Measurements from ENCODE around the gene NMNAT3.

NMNAT3 gene

GRCh38 chr3:139537795-139538621, 139.8 kb downstream of the NMNAT3 start:
- DNase-seq = no peak

GRCh38 chr3:139537361-139537760, 140.4 kb downstream of the NMNAT3 start:
- DNase-seq = no peak

DNA sequence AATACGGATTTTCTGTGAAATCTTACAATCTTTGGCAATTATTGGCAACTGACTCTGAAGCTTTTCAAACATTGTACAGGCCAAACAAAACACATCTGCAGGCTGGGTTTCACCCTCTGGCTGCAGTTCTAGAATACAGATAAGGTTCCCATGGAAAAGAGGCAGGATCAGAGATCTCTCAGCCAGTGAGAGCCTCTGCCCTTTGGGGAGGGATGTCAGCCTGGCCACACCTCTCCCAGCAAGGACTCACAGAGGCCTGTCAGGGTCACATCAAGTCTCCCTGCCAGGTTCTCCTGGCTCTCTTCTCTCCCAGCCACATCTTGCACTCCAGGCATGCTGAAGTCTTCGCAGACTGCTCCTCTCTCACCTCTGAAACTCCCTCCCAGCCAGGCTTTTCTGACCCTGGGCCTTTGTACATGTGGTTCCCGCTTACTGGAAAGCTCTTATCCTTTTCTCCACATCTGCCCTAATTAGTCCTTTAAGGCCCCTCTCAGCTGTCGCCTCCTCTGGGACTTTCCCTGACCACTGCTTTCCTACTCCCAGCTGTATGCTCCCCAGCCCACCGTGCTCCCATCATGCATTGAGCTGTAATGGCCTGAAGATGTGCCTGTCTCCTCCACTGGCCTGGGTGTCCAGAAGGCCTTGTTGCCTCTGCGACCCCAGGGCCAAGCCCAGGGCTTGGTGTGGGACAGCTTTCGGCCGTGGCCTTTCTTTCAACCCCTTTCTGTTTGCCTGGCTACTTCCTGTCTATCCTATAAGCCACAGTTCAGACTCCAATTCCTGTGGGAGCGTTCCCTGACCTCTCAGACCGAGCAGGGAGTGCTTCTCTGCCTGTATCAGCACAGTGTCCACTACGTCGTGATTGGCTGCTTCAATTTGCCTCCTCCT, 142.5 kb downstream of the NMNAT3 start:
- DNase-seq = no peak

GRCh38 chr3:139534455-139534812, 143.3 kb downstream of the NMNAT3 start:
- DNase-seq = no peak

DNA sequence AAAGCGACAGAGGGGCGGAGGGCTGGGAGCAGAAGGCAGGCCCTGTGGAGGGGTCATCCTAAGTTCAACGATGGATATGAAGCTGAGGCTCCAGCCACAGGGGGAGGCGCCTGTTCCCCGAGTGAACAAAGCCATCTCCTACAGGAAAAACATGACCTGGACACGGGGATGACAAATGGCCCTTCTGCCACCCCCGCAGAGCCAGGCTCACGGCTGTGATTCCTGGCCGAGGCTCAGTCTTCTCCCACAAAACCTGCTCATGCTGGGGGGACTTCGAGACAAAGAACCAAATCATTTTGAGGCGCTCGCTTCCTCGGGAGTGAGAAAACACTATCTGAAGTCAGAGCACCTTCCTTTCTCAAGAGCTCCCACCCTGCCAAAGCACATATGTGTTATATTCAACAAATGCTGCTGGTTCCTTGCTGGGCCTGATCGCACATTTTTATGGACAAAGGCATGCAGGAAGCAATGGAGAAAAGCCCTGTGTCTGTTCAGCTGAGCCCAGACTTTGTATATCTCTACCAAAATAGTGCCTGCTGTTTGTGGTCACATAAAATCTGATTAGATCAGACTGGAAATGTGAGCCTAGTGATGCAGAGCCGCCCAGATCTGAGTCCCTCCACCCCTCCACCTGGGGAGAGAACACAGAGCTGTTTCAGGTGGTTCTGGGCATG, 143.9 kb downstream of the NMNAT3 start:
- DNase-seq = no peak

- DNase-seq = no peak
Measured at GRCh38 chr3:139532976-139533375, 144.8 kb downstream of the NMNAT3 start.

GRCh38 chr3:139530717-139531116, 147.1 kb downstream of the NMNAT3 start:
- DNase-seq = no peak

- no peak for DNase-seq
Measured at GRCh38 chr3:139529662-139530061, 148.1 kb downstream of the NMNAT3 start.

DNA sequence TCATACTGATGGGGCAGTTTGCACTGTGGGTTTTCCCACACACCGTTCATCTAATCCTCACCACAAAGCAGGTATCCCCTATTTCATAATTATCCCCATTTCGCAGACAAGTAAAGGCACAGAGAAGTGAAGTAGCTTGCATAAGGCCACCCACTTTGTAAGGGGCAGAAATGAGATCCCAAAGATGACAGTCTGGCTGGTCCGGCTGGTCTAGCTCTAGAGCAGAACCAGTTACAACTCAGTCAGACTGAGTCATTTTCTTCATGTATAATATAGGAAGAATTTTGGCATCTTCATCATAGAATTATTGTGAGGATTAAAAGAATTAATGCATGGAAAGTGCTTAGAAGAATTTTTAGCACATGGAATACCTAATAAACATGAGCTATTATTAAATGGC, 148.8 kb downstream of the NMNAT3 start:
- no peak for DNase-seq

DNA sequence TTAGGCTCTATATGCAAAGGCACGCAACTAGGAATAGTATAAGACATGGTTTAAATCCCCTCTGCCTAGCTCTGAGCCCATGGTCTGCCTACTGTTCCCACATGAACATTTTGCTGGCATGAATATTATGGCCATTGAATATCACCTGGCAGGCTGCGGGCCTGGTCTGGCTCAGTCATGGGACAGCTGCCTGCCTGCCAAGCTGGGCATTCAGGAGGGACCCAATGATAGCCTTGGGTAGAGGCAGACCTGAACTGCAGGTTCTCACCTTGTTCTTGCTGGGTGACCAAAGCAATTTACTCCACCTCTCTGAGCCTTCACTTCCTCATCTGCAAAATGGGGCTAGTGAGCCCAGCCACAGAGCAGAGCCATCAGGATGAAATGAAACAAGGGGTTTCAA, 149.5 kb downstream of the NMNAT3 start:
- DNase-seq = no peak

DNA sequence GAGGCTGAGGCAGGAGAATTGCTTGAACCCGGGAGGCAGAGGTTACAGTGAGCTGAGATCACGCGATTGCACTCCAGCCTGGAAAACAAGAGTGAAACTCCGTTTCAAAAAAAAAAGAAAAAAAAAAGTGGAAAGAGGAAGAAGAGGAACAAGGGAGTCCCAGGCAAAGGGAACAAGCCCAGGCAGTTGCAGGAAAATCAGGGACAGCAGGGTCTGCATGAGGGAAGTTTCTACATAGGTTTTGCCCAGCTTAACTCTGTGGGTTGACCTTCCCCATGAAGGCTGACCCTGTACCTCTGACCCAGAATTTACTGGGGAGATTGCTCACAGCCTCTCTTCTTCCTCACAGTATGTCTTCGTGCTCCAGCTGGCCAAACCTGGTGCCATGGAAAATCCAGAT, 150.5 kb downstream of the NMNAT3 start:
- no peak for DNase-seq

GRCh38 chr3:139526146-139526545, 151.6 kb downstream of the NMNAT3 start:
- no peak for DNase-seq

DNA sequence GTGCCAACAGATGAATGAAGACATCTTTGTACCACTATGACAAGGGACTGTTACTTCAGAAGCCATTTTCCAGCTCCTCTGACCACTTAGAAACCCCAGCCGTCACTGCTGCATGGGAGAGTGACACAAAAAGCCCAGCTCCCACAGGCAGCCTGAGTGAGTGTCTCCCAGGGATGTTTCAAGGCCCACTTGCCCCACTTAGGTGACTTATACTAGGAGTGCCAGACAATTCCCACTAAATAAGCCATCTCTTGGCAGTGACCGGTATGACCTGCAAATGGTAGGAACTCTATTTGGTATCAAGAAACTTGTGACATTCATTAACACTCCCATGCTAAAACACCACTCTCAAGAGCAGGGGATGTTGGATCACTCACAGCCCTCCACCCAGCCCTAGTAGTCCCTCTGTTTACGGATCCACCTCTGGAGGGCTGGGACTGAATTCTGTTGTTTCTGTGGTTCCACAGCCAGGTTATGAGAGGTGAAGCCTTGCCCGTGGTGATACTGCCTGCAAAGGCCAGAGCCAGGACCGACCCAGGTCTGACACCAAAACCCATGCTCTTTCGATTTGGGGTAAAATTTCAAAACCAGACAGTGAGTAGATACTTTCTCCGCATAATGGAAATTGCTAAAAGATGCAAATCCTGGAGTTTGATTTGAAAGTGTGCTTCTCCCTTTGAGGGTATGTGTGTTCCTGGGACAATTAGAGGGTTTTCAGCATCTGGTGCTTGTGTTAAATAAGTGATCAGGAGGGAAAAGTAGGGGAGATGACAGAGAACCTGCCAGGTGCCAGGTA, 152.7 kb downstream of the NMNAT3 start:
- no peak for DNase-seq

- DNase-seq = no peak
Measured at GRCh38 chr3:139523718-139524117, 154.1 kb downstream of the NMNAT3 start.

- no peak for DNase-seq
Measured at GRCh38 chr3:139523166-139523565, 154.6 kb downstream of the NMNAT3 start.

- DNase-seq = no peak
Measured at GRCh38 chr3:139522421-139522820, 155.4 kb downstream of the NMNAT3 start.

DNA sequence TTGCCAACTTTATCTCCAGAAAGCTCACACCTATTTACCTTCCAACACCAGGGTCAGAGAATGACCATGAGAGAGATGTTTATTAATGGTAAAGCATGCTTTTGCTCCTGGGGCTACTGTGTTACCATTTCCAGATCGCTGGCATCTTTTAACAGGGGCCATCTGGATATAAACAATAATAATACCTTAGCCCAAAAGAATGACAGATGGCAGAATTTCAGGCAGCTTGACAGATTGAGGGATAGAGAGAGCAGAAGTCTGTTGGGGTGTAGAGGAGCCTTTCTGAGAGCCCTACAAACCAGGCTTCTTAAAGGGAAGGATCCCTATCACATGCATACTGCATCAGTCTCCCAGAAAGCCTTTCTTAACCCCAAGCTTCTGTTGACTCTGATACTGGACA, 156.0 kb downstream of the NMNAT3 start:
- DNase-seq = no peak

- DNase-seq = no peak
Measured at GRCh38 chr3:139521144-139521543, 156.6 kb downstream of the NMNAT3 start.

- DNase-seq = no peak
Measured at GRCh38 chr3:139519998-139520737, 157.6 kb downstream of the NMNAT3 start.

DNA sequence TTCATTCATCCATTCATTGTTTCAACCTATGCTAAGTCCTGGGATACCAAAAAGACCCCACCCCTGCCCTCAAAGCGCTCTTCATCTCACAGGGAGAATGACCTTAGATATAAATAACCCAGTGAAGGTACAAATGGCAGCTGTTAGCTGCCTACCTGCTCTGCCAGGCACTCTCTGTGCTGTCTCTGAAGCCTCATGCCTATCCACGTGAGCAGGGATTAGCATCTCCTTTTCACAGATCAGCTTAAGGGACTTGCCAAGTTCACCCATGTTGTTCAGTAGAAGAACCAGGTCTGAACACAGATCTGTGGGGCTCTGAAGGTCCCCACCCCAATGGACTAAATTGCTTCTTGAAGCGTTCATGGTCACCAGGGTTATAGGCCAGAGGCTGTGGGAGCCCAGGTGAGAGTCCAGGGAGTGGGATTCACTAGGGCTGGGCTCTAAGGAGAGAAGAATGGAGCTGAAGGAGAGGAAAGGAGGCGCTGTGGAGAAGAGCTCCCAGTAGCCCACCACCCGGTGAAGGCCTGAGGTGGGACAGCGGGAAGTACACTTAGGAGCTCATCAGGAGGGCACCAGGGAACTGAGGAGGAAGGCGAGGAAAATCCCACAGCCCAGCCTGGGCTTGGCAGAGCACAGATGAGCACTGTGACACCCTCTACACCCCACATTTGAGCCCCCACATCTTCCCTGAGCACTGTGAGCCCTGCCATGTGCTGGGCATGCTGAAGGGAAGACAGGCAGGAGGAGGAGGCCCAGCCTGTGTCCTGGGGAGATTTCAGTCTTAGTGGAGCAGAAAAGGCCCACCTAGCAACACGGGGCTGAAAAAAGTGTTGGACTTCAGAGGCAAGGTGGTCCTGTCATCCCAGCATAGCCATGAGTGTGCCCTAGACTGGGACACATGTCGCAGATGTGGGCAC, 158.6 kb downstream of the NMNAT3 start:
- no peak for DNase-seq

DNA sequence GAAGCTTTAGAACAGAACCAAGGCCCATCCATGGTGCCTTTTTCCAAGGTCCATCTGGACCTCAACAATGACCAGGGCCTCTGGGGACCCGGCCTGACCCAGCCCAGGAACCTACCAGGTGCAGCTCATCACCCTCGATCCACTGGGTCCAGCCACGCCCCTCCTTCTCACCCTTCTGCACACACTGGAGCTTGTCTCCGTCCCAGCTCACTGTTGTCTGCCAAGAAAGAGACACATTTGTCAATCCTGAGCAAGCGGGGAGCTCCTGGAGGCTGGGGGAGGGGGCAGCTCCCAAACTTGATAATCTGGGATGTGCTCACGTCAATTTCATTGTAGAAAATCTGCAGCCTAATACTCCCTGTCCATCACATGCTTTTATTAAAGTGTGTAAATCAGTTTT, 159.5 kb downstream of the NMNAT3 start:
- no peak for DNase-seq
